ENCODE data around the gene MACROD2. TPM values are rescaled to one million over a fixed set of nuclear protein-coding genes. Genes with fewer than 3 reads are reported as not detected.

MACROD2 gene
- total RNA-seq, 1 donor from 2014 or later, result 0.23 TPM

DNA sequence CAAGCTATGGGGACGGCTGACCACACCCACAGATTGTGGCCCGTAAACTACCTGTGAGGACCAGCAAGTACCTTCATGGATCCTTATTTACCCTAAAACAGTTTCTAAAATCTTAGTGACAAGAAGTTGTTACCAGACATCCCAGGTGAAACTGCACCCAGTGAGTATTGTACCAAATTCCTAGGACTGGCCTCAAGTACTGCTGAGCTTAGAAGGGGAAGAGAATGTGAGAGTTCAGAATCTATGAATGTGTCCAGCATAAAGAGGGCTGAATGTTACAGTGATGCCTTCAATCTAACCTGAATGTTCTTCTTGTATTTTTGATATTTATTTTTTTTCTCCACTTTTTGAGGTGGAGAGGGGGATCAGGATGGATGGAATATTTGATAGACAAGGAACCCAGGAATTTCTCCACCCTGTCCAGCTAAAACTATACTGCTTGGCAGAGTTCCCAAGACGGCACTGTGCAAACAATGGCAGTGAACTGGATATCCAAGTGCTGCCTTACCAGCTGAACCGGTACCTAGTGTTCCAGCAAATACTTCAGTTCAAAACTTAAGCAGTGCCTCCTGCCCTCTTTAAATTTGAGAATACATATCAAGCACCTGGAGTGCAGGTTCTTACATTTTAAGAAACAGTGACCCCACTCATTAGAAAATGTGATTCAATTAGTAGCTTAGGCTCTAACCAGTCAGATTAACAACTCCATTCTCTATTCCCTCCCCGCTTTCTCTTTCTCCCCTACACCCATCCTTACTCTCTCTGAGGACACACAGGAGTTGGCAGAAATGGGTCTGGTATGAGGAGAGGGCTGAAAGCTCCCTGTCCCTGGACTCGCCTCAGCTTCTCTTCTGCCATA lies 769.4 kb downstream of the MACROD2 start:
- H3K4me3 ChIP-seq (ENCODE audit: low read depth, low read length), result no peak overlapping the region
- no peak for DNase-seq (ENCODE audit: low read depth)
- TF ChIP-seq, protein P1, sequence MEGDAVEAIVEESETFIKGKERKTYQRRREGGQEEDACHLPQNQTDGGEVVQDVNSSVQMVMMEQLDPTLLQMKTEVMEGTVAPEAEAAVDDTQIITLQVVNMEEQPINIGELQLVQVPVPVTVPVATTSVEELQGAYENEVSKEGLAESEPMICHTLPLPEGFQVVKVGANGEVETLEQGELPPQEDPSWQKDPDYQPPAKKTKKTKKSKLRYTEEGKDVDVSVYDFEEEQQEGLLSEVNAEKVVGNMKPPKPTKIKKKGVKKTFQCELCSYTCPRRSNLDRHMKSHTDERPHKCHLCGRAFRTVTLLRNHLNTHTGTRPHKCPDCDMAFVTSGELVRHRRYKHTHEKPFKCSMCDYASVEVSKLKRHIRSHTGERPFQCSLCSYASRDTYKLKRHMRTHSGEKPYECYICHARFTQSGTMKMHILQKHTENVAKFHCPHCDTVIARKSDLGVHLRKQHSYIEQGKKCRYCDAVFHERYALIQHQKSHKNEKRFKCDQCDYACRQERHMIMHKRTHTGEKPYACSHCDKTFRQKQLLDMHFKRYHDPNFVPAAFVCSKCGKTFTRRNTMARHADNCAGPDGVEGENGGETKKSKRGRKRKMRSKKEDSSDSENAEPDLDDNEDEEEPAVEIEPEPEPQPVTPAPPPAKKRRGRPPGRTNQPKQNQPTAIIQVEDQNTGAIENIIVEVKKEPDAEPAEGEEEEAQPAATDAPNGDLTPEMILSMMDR (conservative IDR thresholded peaks at IDR 0.05; ENCODE audit: low read depth, low read length), result no peak

DNA sequence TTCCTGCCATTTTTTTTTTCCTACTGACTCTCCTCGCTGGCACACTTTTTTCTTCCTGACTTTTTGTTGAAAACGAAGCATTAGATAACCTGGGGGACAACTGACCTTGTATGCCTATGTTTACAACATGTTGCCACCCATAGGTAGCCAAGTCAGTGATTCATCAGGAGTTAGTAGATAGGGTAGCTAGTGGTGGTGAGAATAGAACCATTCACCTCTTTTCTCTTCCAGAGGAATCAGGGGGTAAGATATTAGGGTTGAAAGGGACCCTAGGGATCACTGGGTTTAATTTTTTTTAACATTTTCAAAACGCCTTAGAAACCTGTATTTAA lies 770.0 kb downstream of the MACROD2 start:
- no peak for DNase-seq (ENCODE audit: low read depth)
- TF ChIP-seq, protein P1 (conservative IDR thresholded peaks at IDR 0.05; ENCODE audit: low read depth, low read length), result no peak
- no peak overlapping the region for H3K4me3 ChIP-seq (ENCODE audit: low read depth, low read length)

DNA sequence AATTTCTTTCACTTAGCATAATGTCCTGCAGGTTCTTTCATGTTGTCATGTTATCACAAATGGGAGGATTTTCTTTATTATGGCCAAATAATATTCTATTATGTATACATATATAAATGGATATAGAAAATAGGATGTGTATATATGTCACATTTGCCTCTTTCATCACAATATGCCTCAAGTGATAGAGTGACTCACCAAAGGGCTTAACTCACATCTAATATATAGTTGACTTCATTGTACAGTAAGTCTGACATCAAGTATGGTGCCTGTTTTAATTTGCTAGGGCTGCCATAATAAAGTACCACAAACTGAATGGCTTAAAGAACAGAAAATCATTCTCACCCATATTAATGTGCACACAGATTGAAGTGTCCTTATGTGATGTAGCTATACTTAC lies 778.2 kb downstream of the MACROD2 start:
- no peak for DNase-seq (ENCODE audit: low read depth)
- no peak overlapping the region for H3K4me3 ChIP-seq (ENCODE audit: low read depth, low read length)
- TF ChIP-seq, protein P1 (conservative IDR thresholded peaks at IDR 0.05; ENCODE audit: low read depth, low read length), result no peak

DNA sequence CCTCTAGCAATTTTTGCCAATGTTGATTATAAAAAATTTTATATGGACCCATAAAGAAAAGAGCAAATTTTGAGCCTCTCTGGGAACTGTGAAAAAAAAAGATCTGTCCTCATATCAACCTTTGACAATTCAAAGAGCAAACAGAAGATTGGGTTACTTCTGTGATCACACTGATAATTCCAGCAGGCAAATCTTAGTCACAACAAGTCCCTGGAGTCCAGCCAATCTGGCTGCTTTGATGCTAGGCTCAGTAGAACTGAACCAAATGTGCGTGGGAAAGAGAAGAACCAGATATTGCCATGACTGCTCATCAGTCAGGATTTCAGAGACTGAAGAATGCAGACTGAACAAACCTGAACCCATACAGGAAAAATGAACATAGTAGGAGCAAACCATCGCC lies 780.5 kb downstream of the MACROD2 start:
- H3K4me3 ChIP-seq (ENCODE audit: low read depth, low read length), result no peak overlapping the region
- DNase-seq (ENCODE audit: low read depth), result peak; percentile 49

DNA sequence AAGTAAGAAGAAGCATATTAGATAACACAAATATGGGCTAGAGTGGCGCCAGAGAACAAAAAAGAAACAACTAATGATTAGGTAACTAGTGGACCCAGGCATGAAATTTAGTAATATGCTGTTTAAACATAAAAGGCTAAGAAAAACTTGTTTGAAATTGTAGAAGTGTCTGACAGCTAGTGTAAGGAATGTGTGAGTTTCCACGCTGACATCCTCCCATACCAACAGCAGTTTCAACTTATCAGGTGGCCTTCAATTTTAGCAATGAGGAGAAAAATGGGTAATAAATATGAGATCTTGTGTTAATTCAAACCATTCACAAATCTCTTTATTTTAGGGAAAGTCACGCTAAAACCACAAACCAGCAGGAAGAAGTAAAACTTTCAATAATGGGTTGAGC lies 782.3 kb downstream of the MACROD2 start:
- no peak for DNase-seq (ENCODE audit: low read depth)
- TF ChIP-seq, protein P1 (conservative IDR thresholded peaks at IDR 0.05; ENCODE audit: low read depth, low read length), result no peak
- no peak overlapping the region for H3K4me3 ChIP-seq (ENCODE audit: low read depth, low read length)

More for the DNA sequence above, 780.5 kb downstream of the MACROD2 start:
- TF ChIP-seq, protein P1 (conservative IDR thresholded peaks at IDR 0.05; ENCODE audit: low read depth, low read length), result no peak

DNA sequence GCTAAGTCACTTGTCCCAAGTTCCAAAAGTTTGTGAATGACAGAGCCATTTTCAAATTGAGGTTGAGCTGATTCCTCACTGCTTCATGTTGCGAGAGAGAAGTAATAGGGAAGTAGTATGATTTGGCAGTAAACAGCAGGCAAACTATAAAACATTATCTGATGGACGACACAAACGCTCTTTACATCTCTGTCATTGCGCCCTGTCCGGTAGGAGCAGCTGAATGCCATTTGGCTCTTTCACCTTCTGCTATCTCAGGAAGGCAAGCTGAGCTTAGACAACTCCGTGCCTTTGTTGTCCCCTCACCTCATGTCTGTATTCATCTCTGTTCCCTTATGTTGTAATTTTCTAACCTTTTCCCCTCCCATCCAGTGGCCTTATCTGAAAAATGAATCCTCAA lies 782.8 kb downstream of the MACROD2 start:
- no peak overlapping the region for H3K4me3 ChIP-seq (ENCODE audit: low read depth, low read length)
- DNase-seq (ENCODE audit: low read depth), result no peak
- TF ChIP-seq, protein P1 (conservative IDR thresholded peaks at IDR 0.05; ENCODE audit: low read depth, low read length), result no peak

DNA sequence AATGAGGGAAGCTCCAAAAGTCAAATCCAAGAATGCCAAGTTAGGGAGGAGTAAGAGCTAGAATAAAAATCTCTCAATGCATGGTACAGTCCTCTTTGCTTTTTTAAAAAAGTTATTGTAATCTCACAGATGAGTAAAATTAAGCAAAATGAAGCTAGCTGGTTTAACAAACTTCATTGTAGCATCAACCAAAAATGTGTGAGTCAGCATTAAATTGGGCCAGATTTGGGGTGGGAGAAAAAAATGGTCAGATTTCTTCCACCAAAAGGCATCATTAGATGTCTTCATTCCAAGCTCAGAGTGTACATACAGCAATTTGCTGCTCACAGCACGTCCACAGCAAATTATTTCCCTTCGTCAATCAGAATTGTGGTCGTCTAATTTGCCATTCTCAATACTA lies 783.6 kb downstream of the MACROD2 start:
- no peak for DNase-seq (ENCODE audit: low read depth)
- TF ChIP-seq, protein P1 (conservative IDR thresholded peaks at IDR 0.05; ENCODE audit: low read depth, low read length), result no peak
- no peak overlapping the region for H3K4me3 ChIP-seq (ENCODE audit: low read depth, low read length)

Data from epithelial cell of proximal tubule (primary cell).